H9 (cell line): ENCODE results near the gene S100P. TPM values are rescaled to one million over a fixed set of nuclear protein-coding genes. Genes with fewer than 3 reads are reported as not detected.

ENCODE experiments used
- DNase-seq: peaks from one replicate; pipeline ENCODE4 v3.0.0-alpha.2; 2017
- H2AFZ ChIP-seq: one replicate; pipeline ENCODE4 v1.6.1; 2013; ENCODE audit warnings: mild to moderate bottlenecking, low read length, control low read depth, moderate library complexity
- H2AK5ac ChIP-seq: 2 replicates; pipeline ENCODE4 v1.6.1; 2013; ENCODE audit warnings: low read length, control low read depth, mixed read lengths; ENCODE audit not compliant: insufficient read length
- H2BK120ac ChIP-seq: one replicate; pipeline ENCODE4 v1.6.1; 2013; ENCODE audit warnings: low read depth, mild to moderate bottlenecking, low read length, control low read depth, inconsistent platforms; ENCODE audit not compliant: poor library complexity, severe bottlenecking
- H2BK12ac ChIP-seq: 2 replicates; pipeline ENCODE4 v1.6.1; 2013; ENCODE audit warnings: low read length, control low read depth, mixed read lengths, low read depth; ENCODE audit not compliant: insufficient read length
- H2BK15ac ChIP-seq: 2 replicates; pipeline ENCODE4 v1.6.1; 2013; ENCODE audit warnings: low read depth, low read length, control low read depth
- H2BK20ac ChIP-seq: one replicate; pipeline ENCODE4 v1.6.1; 2013; ENCODE audit warnings: low read depth, mild to moderate bottlenecking, low read length, control low read depth, inconsistent platforms; ENCODE audit not compliant: poor library complexity, severe bottlenecking
- H2BK5ac ChIP-seq: 2 replicates; pipeline ENCODE4 v1.6.1; 2013; ENCODE audit warnings: low read length, control low read depth, mixed read lengths; ENCODE audit not compliant: insufficient read length
- H3K14ac ChIP-seq: 2 replicates; pipeline ENCODE4 v1.6.1; 2013; ENCODE audit warnings: low read length, control low read depth; ENCODE audit not compliant: insufficient read depth
- H3K18ac ChIP-seq: 2 replicates; pipeline ENCODE4 v1.6.1; 2013; ENCODE audit warnings: low read depth, mild to moderate bottlenecking, mixed read lengths, low read length, control low read depth; ENCODE audit not compliant: insufficient read length
- H3K23ac ChIP-seq: 2 replicates; pipeline ENCODE4 v1.6.1; 2013; ENCODE audit warnings: low read length, control low read depth, mixed read lengths, low read depth; ENCODE audit not compliant: insufficient read length
- H3K23me2 ChIP-seq: 2 replicates; pipeline ENCODE4 v1.6.1; 2013; ENCODE audit warnings: low read depth, mild to moderate bottlenecking, mixed read lengths, low read length, control low read depth; ENCODE audit not compliant: insufficient read length, poor library complexity, severe bottlenecking
- H3K27ac ChIP-seq: 2 replicates; pipeline ENCODE4 v1.5.1; 2013; ENCODE audit warnings: low read length, control low read depth, mixed read lengths, low read depth; ENCODE audit not compliant: insufficient read length
- H3K27me3 ChIP-seq: 2 replicates; pipeline ENCODE4 v1.6.1; 2013; ENCODE audit warnings: low read length, control low read depth, inconsistent platforms; ENCODE audit not compliant: insufficient read depth
- H3K4ac ChIP-seq: 2 replicates; pipeline ENCODE4 v1.6.1; 2013; ENCODE audit warnings: low read depth, mild to moderate bottlenecking, control low read depth, inconsistent platforms, low read length, moderate library complexity
- H3K4me1 ChIP-seq: 2 replicates; pipeline ENCODE4 v1.6.1; 2013; ENCODE audit warnings: low read length, control low read depth, inconsistent platforms; ENCODE audit not compliant: insufficient read depth
- H3K4me2 ChIP-seq: 2 replicates; pipeline ENCODE4 v1.6.1; 2013; ENCODE audit warnings: low read length, control low read depth, mixed read lengths; ENCODE audit not compliant: insufficient read length, insufficient read depth
- H3K56ac ChIP-seq: 2 replicates; pipeline ENCODE4 v1.6.1; 2013; ENCODE audit warnings: low read depth, mild to moderate bottlenecking, mixed read lengths, low read length, control low read depth; ENCODE audit not compliant: insufficient read length
- H3K79me1 ChIP-seq: 2 replicates; pipeline ENCODE4 v1.6.1; 2013; ENCODE audit warnings: low read depth, mild to moderate bottlenecking, moderate library complexity, low read length, control low read depth, inconsistent platforms; ENCODE audit not compliant: insufficient read depth, poor library complexity, severe bottlenecking
- H3K79me2 ChIP-seq: 2 replicates; pipeline ENCODE4 v1.6.1; 2013; ENCODE audit warnings: low read length, control low read depth, inconsistent platforms; ENCODE audit not compliant: insufficient read depth
- H3K9ac ChIP-seq: 2 replicates; pipeline ENCODE4 v1.6.1; 2013; ENCODE audit warnings: low read length, control low read depth, mixed read lengths; ENCODE audit not compliant: insufficient read length; ENCODE audit errors: extremely low read depth
- H3K9me3 ChIP-seq: one replicate; pipeline ENCODE4 v1.6.1; 2013; ENCODE audit warnings: low read depth, low read length, inconsistent platforms; ENCODE audit not compliant: control insufficient read depth
- H3T11ph ChIP-seq: one replicate; pipeline ENCODE4 v1.6.1; 2013; ENCODE audit warnings: mild to moderate bottlenecking, low read length, control low read depth, inconsistent platforms
- H4K20me1 ChIP-seq: one replicate; pipeline ENCODE4 v1.6.1; 2013; ENCODE audit not compliant: control insufficient read depth, insufficient read length, insufficient read depth
- H4K5ac ChIP-seq: 2 replicates; pipeline ENCODE4 v1.6.1; 2013; ENCODE audit warnings: low read depth, mild to moderate bottlenecking, mixed read lengths, low read length, control low read depth; ENCODE audit not compliant: insufficient read length
- H4K8ac ChIP-seq: replicated peaks from 2 replicates; pipeline ENCODE4 v1.6.1; 2013; ENCODE audit warnings: low read length, control low read depth, mixed read lengths, low read depth; ENCODE audit not compliant: insufficient read length
- H4K91ac ChIP-seq: 2 replicates; pipeline ENCODE4 v1.6.1; 2013; ENCODE audit warnings: low read depth, mild to moderate bottlenecking, moderate library complexity, mixed read lengths, low read length, control low read depth; ENCODE audit not compliant: insufficient read length
- H3K27ac Mint-ChIP-seq, 3 experiments: 2 replicates in 2 of 3; 3 replicates in 1 of 3; pipeline ENCODE4 v1.8.0; 2020 to 2021; ENCODE audit warnings: mixed read lengths in 3 of 3, mild to moderate bottlenecking in 1 of 3, moderate library complexity in 1 of 3
- H3K27me3 Mint-ChIP-seq: 2 replicates; pipeline ENCODE4 v1.8.0; 2021; ENCODE audit warnings: low read depth, mild to moderate bottlenecking, moderate library complexity, mixed read lengths
- H3K36me3 Mint-ChIP-seq, 3 experiments: 2 replicates in 2 of 3; 3 replicates in 1 of 3; pipeline ENCODE4 v1.8.0; 2020 to 2021; ENCODE audit warnings: low read depth in 3 of 3, mixed read lengths in 3 of 3; ENCODE audit not compliant: insufficient read depth in 1 of 3
- H3K4me1 Mint-ChIP-seq, 2 experiments: 2 replicates each; pipeline ENCODE4 v1.8.0; 2020; ENCODE audit warnings: mixed read lengths in 2 of 2
- H3K4me3 Mint-ChIP-seq, 2 experiments: 2 replicates in 1 of 2; 3 replicates in 1 of 2; pipeline ENCODE4 v1.8.0; 2020 to 2021; ENCODE audit warnings: mild to moderate bottlenecking in 2 of 2, mixed read lengths in 2 of 2, moderate library complexity in 1 of 2
- H3K9me3 Mint-ChIP-seq, 2 experiments: 2 replicates in 1 of 2; 3 replicates in 1 of 2; pipeline ENCODE4 v1.8.0; 2020; ENCODE audit warnings: mild to moderate bottlenecking in 2 of 2, mixed read lengths in 2 of 2, moderate library complexity in 1 of 2
- WGBS: extraction: QIAGEN DNeasy Blood & Tissue Kit; methylation state at CpG from one replicate; pipeline ENCODE4 v1.1.7; 2013; ENCODE audit warnings: missing lambda C conversion rate, low lambda C conversion rate, mixed read lengths; ENCODE audit not compliant: insufficient read length; ENCODE audit errors: extremely low coverage; 5-methylcytosine and 5-hydroxymethylcytosine counted together
- total RNA-seq: library from RNA; stranded (reverse); gene quantifications from 2 replicates; pipeline ENCODE4 v1.2.1, GENCODE V29; 2021
- TF ChIP-seq, protein P1 (sequence below): fragments of 200-600 bp; sonication (generic); conservative IDR thresholded peaks from 3 replicates; pipeline ENCODE4 v1.8.0; 2021; ENCODE audit warnings: antibody characterized with exemption, mild to moderate bottlenecking

Gene S100P
- total RNA-seq, 1 experiment from 2014 or later = not detected

DNA sequence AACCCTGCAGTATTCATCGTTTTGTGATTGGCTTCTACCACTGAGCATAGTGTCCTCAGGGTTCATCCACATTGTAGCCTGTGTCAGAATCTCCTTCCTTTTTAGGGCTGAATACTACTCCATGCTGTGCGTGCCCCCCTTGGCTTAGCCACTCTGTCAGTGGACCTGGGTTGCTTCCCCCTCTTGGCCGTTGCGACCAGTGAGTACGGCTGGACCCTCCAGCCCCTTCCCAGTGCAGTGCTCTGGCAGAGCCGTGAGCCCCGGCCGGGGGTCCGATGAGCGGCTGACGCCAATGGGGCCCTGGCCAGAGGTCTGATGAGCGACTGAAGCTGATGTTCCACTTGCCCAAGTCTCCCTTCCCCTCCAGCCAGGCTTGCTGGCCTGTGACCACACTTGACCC lies 29.2 kb downstream of the S100P start:
- no peaks in the 10 kb centered on the region for H4K20me1 ChIP-seq
- no peak overlapping the region for H2BK5ac ChIP-seq
- no peak overlapping the region for H2AK5ac ChIP-seq
- no peak overlapping the region for H3K18ac ChIP-seq
- H2BK15ac ChIP-seq = no peak overlapping the region
- Mint-ChIP-seq H3K4me3 (no peak overlapping the region), H3K27ac (no peak overlapping the region), H3K9me3 (no peaks in the 10 kb centered on the region), H3K27me3 (no peaks in the 10 kb centered on the region), H3K36me3 (peaks cover 0 to 3% (median 3%) of the 10 kb centered on the region in 3 experiments; a peak in 2 of 7 replicates), H3K4me1 (peaks cover 6 to 19% of the 10 kb centered on the region in 2 experiments)
- H3K4ac ChIP-seq = no peak overlapping the region
- no peak overlapping the region for H3K56ac ChIP-seq
- no peak overlapping the region for H2BK120ac ChIP-seq
- no peak overlapping the region for H4K91ac ChIP-seq
- no peaks in the 10 kb centered on the region for H3K79me1 ChIP-seq
- no peaks in the 10 kb centered on the region for H3K9me3 ChIP-seq
- H3K27ac ChIP-seq = no peak overlapping the region
- H3K4me1 ChIP-seq = peaks cover 2% of the 10 kb centered on the region; the same call in 1 of the 2 replicates
- no peaks in the 10 kb centered on the region for H3K79me2 ChIP-seq
- H3K4me2 ChIP-seq = no peak overlapping the region
- H3K23me2 ChIP-seq = no peaks in the 10 kb centered on the region
- no peak overlapping the region for H4K8ac ChIP-seq
- TF ChIP-seq, protein P1, sequence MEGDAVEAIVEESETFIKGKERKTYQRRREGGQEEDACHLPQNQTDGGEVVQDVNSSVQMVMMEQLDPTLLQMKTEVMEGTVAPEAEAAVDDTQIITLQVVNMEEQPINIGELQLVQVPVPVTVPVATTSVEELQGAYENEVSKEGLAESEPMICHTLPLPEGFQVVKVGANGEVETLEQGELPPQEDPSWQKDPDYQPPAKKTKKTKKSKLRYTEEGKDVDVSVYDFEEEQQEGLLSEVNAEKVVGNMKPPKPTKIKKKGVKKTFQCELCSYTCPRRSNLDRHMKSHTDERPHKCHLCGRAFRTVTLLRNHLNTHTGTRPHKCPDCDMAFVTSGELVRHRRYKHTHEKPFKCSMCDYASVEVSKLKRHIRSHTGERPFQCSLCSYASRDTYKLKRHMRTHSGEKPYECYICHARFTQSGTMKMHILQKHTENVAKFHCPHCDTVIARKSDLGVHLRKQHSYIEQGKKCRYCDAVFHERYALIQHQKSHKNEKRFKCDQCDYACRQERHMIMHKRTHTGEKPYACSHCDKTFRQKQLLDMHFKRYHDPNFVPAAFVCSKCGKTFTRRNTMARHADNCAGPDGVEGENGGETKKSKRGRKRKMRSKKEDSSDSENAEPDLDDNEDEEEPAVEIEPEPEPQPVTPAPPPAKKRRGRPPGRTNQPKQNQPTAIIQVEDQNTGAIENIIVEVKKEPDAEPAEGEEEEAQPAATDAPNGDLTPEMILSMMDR = no peak
- no peak overlapping the region for H2AFZ ChIP-seq
- H3K9ac ChIP-seq = no peak overlapping the region
- no peak overlapping the region for H4K5ac ChIP-seq
- no peak overlapping the region for H2BK12ac ChIP-seq
- H3K27me3 ChIP-seq = no peaks in the 10 kb centered on the region
- no CpG with 5 or more reads among the region's 12 CpGs for WGBS
- H3K14ac ChIP-seq = no peak overlapping the region
- no peak overlapping the region for H3K23ac ChIP-seq
- DNase-seq = no peak
- H2BK20ac ChIP-seq = no peak overlapping the region
- H3T11ph ChIP-seq = no peak overlapping the region
